ENCODE results near the gene AFF1. TPM values are rescaled to one million over a fixed set of nuclear protein-coding genes. Genes with fewer than 3 reads are reported as not detected.
A peak's percentile ranks its signal among the peaks of the same experiment; 100 is the strongest.

The AFF1 gene
- polyA plus RNA-seq, 4 donors = 36.9 to 54.1 (median 48.3) TPM

DNA sequence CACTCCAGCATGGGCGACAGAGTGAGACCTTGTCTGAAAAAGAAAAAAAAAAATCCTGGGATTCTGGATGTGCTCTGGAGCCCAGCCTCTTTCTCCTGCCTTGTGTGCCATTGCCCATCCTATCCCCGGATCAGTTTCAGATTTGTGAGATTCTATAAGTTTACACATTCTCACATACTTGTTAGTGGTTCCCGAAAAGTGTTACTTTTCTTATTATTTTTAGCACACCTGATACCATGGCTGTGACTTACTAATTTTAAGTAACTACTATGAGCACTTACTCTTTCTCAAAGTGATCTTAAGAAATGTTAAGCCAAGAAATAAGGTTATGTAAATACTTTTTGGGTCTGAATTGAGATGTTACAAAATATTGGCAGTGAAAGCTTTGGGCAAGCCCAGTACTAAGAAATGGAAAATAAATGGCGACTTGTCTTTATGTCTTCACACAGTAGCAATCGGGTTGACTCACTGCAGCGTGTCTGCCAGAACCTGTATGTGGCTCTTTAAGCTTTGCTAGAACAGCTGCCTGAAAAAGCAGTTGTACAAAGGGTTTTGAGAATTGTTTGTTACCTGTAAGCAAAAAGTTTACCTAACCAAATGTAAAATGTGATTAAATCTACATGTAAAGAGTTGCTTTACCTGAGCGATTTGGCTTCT, 166.9 kb downstream of the AFF1 start:
- DNase-seq (ENCODE audit: low read depth in 4 of 4, low spot score in 2 of 4) = no peak

DNA sequence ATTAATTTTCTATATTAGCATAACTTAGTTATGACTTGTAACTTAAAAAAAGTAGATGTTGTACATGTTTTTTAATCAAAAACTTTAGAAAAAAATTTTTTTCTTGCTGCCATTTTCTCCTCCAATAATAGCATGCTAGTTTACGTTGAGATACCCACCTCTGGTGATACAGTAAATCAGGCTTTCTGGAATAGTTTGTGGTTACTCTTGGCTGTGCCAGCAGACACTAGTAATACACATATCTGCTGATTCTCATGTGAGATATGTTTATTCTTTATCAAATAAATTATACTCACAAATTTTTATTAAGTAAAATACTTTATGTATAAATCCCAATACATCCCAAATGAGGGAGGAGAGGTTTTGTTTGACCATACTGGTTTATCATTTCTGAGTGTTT, 168.3 kb downstream of the AFF1 start:
- DNase-seq (ENCODE audit: low read depth in 4 of 4, low spot score in 2 of 4) = no peak

DNA sequence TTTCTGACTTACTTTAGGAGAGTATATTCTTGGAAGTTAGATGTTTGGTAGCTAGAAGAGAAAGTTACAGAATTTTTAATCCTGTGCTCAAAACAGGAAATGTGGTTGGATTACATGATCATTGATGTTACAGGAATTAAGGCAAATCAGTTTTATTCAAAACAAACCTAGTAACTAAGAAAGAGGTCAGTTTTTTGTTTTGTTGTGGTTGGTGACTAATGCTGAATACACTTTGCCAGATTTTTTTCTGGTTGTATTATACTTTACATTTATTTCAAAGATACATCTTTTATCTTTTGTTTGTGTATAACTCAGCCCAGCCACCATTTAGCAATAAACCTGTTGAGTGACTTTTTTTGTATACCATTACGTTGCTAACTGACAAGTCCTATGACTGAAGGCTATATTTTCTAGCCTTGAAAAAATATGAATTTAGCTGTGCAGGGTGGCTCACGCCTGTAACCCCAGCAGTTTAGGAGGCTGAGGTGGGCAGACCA, 168.9 kb downstream of the AFF1 start:
- DNase-seq (ENCODE audit: low read depth in 4 of 4, low spot score in 2 of 4) = no peak

DNA sequence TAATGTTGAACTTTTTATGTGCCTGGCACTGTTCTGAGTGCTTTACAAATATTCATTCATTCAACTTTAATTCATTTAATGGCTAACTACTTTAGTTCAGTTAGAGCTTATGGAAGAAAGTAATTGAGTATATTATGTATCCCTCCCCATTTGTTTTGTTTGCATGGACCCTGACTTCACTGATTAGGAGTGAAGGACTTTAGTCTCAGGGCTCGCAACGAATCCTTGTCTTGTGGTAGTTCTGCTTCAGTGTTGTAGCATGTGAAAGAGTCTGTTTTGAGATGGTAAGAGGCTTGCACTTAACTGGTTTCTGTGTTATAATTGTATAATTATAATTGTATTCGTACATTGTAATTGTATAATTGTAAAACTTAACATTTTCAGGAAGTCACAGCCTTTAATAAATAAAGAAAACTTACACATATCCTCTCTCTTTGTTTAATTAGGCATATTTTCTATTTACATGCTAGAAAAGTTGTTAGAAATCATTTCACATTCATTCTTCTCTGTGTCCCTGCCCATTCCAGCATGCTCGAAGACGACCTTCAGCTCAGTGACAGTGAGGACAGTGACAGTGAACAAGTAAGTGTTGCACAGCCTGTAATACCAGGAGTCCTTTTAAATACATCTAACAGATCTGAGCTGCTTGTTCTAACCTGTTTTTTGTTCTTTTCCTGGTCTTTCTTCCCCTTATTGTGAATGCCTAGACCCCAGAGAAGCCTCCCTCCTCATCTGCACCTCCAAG, 170.5 kb downstream of the AFF1 start:
- no peak for DNase-seq (ENCODE audit: low read depth in 4 of 4, low spot score in 2 of 4)

DNA sequence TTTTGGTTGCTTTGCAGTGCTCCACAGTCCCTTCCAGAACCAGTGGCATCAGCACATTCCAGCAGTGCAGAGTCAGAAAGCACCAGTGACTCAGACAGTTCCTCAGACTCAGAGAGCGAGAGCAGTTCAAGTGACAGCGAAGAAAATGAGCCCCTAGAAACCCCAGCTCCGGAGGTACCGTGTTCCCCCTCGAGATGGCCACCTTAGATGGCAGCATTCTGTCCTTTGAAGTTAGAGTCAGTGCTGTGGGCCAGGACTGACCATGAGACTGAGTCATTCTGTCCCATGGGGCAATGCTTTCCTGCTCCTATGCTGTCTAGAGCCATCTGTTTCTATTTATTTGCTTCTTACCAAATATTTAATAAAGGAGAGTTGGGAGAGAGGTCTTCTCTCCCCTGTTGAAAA, 173.3 kb downstream of the AFF1 start:
- DNase-seq (ENCODE audit: low read depth in 4 of 4, low spot score in 2 of 4) = no peak

DNA sequence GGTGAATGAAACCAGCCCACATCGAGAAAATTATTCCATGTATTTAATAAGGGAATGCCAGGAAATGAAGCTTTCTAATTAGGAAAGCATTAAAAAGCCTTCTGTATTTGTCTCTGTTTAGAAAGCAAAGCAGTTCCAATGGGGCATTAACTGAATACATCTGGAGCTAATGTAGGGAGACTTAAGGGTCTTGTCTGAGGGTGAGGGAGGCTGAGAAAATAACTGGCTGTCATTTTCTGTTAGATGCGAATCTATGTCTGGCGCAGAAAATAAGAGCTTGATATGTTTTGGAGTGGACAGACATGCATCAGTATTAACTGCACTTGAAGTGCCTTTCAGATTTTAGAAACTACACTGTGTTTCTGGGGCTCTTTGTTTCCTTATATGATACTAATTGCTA, 174.3 kb downstream of the AFF1 start:
- no peak for DNase-seq (ENCODE audit: low read depth in 4 of 4, low spot score in 2 of 4)

DNA sequence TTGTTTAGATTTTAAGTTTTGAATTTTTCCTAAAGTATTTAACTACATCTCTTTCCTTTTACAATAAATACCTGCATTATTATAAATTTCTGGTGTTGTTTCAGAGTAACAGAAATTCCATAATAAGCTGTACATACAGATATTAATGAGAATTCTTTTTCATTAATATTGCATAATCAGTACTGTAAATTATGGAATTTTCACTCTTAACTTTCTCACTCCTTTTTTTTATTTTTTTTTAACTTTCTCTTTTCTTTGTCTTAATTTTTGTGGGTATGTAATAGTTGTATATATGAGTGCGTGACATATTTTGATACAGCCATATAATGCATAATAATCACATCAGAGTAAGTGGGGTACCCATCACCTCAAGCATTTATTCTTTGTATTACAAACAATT, 175.1 kb downstream of the AFF1 start:
- no peak for DNase-seq (ENCODE audit: low read depth in 4 of 4, low spot score in 2 of 4)

DNA sequence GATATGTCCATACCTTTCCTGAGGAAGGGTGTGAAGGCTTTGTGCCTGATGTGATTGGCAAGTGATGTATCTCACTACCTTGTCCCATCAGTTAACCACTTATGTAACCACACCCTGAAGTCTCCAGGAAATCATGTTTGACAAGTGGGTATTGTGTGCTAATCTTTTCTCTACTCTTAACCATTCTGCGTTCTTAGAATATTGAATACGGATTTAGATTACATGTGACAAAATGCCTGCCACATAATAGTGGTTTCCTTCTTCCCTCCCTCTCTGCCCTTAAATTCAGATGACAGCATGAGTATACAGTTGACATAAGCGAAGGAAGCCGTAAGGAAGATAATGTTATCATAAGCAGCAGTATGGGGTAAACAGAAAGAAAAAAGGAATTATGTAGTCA, 177.3 kb downstream of the AFF1 start:
- DNase-seq (ENCODE audit: low read depth in 4 of 4, low spot score in 2 of 4) = no peak

DNA sequence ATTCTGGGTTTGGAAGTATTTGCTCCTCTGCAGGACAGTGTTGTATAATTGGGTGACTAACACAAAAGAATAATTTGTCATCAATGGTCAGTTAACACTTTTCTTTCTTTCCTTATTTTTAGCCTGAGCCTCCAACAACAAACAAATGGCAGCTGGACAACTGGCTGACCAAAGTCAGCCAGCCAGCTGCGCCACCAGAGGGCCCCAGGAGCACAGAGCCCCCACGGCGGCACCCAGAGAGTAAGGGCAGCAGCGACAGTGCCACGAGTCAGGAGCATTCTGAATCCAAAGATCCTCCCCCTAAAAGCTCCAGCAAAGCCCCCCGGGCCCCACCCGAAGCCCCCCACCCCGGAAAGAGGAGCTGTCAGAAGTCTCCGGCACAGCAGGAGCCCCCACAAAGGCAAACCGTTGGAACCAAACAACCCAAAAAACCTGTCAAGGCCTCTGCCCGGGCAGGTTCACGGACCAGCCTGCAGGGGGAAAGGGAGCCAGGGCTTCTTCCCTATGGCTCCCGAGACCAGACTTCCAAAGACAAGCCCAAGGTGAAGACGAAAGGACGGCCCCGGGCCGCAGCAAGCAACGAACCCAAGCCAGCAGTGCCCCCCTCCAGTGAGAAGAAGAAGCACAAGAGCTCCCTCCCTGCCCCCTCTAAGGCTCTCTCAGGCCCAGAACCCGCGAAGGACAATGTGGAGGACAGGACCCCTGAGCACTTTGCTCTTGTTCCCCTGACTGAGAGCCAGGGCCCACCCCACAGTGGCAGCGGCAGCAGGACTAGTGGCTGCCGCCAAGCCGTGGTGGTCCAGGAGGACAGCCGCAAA, 179.6 kb downstream of the AFF1 start:
- no peak for DNase-seq (ENCODE audit: low read depth in 4 of 4, low spot score in 2 of 4)

DNA sequence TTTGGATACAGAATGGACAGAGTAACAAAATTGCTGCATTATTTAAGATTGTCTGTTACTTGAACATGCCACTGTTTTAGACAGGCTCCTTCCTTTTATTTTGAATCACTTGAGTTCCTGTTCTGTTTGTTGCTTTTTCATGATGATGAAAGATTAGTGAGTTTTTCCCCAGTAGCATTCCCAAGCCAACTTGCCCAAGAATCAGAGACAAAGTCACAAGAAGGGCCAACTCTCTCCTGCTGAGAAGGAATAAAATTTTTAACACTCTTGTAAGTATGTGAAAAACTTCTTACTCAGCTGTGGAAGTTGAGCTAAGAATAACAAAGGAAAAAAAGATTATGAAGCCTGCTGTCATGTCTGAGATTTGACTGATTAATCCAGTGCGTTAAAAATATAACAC, 181.4 kb downstream of the AFF1 start:
- no peak for DNase-seq (ENCODE audit: low read depth in 4 of 4, low spot score in 2 of 4)

DNA sequence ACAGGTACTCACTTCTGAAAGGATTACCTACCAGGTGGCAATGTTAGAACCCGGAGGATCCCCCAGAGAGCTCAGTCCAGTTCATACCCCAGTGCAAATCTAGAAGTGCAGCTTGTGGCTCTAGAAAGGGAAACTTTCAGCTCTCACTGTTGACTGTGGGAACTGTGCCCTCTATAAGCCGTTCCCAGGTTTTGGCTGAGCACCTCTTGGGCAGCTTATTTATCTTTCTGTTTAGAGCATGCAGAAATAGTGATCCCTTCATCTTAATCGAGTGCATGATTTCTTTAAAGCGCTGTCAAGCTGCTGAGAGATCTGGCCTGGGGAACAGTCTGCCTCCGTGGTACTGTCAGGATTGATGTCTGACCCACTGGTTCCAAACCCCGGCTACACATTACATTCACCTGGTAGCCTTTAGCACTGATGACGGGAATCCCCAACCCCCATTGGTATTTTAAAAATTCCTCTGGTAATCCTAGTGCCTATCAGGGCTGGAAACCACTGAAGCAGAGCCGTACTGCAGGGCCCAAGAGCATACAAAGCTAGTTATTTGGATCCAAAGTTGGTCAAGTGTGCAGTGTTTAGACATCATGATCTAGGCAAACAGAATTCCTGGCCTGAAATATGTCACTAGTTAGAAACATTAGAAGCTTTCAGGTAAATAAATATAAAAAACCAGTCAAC, 182.4 kb downstream of the AFF1 start:
- peak in 2 of 4 donors; percentile 68 to 75 for DNase-seq (ENCODE audit: low read depth in 4 of 4, low spot score in 2 of 4)

DNA sequence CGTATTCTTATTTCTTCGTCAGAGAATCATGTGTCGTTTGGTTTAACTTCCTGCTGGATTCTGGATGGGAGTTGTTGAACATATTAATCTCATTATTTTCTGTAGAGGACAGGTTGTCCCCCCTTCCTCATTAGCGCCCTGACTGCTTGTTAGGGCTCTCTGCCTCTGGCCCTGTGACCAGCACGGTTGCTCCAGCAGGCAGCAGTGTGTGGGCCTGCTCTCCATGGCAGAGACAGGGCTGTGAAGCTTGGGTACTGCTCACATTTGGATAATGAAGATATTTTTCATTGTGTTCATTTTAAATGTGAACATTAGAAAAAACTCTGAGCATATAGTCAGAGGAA, 182.9 kb downstream of the AFF1 start:
- DNase-seq (ENCODE audit: low read depth in 4 of 4, low spot score in 2 of 4) = no peak

DNA sequence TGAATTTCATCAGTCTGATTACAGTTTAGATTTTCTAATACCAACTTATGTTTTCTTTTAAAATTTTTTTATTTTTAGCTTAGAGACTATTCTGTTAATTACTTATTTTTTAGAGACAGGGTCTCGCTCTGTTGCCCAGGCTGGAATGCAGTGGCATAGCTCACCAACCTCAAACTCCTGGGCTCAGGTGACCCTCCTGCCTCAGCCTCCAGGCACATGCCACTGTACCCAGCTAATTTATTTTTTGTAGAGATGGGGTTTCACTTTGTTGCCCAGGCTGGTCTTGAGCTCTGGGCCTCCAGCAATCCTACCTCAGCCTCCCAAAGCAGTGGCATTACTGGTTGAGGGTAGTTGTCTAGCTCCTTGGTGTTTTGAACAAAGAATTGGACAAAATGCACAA, 183.6 kb downstream of the AFF1 start:
- DNase-seq (ENCODE audit: low read depth in 4 of 4, low spot score in 2 of 4) = no peak

DNA sequence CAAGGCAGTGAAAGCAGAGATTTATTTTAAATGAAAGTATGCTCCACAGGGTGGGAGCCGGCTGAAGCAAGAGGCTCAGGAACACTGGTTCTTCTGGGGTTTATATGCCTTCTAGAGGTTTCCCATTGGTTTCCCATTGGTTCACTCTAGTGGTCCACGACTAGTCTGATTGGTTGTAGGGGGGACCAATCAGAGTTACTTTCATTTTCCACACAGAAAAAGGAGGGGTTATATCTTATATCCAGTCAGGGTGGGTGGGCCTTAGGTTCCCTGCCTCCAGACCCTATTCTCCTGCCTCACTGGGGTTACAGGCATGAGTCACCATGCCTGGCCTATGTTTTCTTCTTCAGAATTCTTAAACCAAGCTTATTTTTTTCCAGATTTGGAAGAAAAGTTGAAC, 184.0 kb downstream of the AFF1 start:
- no peak for DNase-seq (ENCODE audit: low read depth in 4 of 4, low spot score in 2 of 4)

DNA sequence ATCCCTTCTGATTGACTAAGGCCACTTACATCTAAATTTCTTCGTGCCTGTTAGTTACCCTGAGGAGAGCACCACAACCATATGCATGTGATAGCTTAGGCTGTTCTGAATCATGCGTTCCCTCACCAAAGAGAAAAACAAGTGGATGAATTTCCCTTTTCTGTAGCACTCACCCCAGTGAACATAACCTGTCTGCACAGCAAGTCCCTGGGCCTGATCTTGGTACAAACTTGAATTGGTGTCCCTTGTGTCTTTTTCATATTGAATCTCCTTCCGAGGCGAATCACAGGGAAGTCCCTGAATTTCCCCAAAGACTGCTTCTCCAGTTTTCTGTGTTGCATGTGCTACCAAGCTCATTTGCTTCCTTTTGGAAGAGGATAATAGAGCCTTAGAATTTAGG, 185.2 kb downstream of the AFF1 start:
- no peak for DNase-seq (ENCODE audit: low read depth in 4 of 4, low spot score in 2 of 4)

DNA sequence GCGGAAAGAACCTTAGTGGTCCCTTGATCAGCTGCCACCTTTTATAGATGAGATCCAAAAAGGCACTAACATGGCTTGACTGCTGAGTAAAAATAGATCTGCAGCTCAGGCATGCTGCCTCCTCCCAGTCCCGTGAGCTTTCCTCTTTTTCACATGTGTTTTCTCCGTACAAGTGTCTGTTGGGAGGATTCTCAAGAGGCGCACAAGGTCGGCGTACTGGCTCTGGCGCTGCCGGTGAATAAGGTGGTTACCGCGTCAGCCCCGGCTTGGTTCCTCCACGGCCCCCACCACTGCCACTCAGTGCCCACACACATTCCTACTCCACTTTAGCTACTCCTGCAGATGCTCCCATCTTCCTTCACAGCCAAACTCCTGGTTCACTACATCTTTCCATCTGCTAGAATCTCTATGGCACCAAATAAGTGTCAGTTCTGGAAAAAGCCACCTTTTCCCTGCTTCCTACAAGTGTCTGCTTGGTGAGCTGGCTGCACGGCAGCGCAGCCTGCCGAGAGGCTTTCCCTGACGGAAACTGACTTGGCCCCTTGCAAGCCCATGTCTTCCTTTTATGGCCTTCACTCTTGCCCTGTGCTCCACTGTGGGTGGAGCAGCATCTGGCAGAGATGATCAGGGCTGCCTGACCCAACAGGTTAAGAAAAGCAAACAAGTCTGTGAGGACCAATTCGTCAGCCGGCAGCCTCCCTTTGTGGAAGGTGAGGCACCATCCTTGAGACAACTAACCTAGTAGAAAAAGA, 185.8 kb downstream of the AFF1 start:
- no peak for DNase-seq (ENCODE audit: low read depth in 4 of 4, low spot score in 2 of 4)

DNA sequence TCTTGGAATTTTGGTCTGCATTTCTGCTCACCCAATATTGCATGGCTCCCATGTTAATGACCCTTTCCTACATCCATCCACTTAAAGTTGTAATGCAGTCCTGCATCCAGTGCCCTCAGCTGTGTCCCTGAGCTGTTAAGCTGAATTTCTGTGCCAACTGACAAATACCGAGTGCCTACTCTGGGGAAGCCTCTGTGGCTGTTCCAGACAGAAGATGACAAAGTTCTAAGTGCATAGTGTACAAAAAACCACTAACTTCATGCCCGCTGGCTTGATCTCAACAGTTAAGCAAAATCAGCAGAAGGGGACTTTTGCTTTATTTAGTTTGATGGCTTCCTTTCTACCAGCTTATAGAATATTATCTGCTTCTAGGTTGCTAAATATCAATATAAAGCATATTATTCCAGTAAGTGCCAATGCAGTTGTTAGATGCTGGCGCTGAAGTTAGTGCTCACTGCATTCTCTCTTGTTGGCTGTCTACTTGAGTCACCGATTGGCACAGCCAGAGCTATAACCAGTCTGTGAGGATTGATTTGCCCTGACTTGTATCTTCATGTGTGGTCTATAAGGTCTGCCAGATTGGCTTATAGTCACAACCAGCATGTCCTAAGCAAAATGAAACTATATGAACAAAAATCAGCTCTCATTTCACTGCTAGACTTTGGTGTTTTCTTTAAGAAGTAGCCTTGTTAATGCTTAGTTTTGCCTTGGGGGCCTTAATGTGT, 186.7 kb downstream of the AFF1 start:
- no peak for DNase-seq (ENCODE audit: low read depth in 4 of 4, low spot score in 2 of 4)

DNA sequence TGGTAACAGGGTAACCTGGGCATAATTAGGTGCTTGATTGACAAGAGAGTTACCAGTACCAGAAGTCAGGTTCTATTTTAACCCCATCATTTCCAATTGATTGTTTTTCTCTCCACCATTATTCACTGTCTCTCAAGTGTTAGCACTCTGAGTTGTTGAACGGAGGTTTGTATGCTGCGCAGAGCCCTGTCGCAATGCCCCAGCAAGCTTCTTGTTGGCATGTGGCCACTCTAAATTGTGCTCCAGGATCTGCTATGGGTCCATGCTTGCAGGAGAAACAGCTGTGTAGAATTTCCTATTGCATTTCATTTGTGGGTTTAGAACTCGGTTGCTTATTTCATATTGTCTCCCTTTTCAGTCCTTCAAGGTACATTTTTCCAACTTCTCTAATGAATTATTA, 187.4 kb downstream of the AFF1 start:
- DNase-seq (ENCODE audit: low read depth in 4 of 4, low spot score in 2 of 4) = no peak

DNA sequence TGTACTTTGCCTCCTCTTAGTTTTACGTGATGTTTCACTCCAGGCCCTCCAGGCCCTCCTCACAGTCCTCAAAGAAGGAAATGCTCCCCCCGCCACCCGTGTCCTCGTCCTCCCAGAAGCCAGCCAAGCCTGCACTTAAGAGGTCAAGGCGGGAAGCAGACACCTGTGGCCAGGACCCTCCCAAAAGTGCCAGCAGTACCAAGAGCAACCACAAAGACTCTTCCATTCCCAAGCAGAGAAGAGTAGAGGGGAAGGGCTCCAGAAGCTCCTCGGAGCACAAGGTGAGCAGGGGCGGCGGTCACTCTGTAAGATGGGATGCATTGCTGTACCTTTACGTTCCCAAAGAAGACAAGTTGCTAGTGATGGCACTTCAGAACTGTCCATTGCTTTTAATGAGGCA, 191.2 kb downstream of the AFF1 start:
- DNase-seq (ENCODE audit: low read depth in 4 of 4, low spot score in 2 of 4) = no peak
